Gastrocnemius medialis (tissue), 4 donors: ENCODE measurements around the gene CPXM1. TPM values are rescaled to one million over a fixed set of nuclear protein-coding genes. Genes with fewer than 3 reads are reported as not detected.

Experiments used
- ATAC-seq, 2 donors: fragments of 150-250 bp; one replicate each; pipeline ENCODE4 v1.9.1; 2016
- DNase-seq, 2 donors: peaks; one replicate each; pipeline ENCODE4 v3.0.0-alpha.2; 2019
- H3K27ac ChIP-seq, 4 donors: fragments of 200-600 bp; sonication (generic); 1 replicate in 1 of 4; 2 replicates in 3 of 4; pipeline ENCODE4 v1.5.1; 2016 to 2018; ENCODE audit warnings: mild to moderate bottlenecking in 2 of 4, moderate library complexity in 1 of 4
- H3K27me3 ChIP-seq, 3 donors: fragments of 200-600 bp; sonication (generic) in 2 of 3; 1 replicate in 1 of 3; 2 replicates in 2 of 3; pipeline versions ENCODE4 v1.5.1 to v1.6.0; 2016 to 2019; ENCODE audit warnings: mild to moderate bottlenecking in 1 of 3, moderate library complexity in 1 of 3
- H3K36me3 ChIP-seq, 2 donors: fragments of 200-600 bp; sonication (generic) in 1 of 2; one replicate each; pipeline ENCODE4 v1.5.1; 2017 to 2018
- H3K4me1 ChIP-seq, 2 donors: fragments of 200-600 bp; sonication (generic) in 1 of 2; one replicate each; pipeline ENCODE4 v1.5.1; 2016 to 2017; ENCODE audit warnings: mild to moderate bottlenecking in 2 of 2
- H3K4me3 ChIP-seq, 4 donors: fragments of 200-600 bp; sonication (generic) in 3 of 4; 1 replicate in 1 of 4; 2 replicates in 3 of 4; pipeline ENCODE4 v1.5.1; 2016 to 2019; ENCODE audit warnings: mild to moderate bottlenecking in 2 of 4
- H3K9me3 ChIP-seq, 3 donors: fragments of 200-600 bp; sonication (generic) in 2 of 3; 1 replicate in 1 of 3; 2 replicates in 2 of 3; pipeline ENCODE4 v1.5.1; 2016 to 2019
- CTCF ChIP-seq, 5 experiments: fragments of 450-650 bp in 3 of 5; fragments of 200-600 bp in 2 of 5; sonication (generic) in 2 of 5; IDR thresholded peaks in 4 of 5; conservative IDR thresholded peaks in 1 of 5; 1 replicate in 4 of 5; 2 replicates in 1 of 5; pipeline ENCODE4 v1.5.1; 2016 to 2019; ENCODE audit warnings: antibody characterized with exemption in 5 of 5, mild to moderate bottlenecking in 3 of 5, moderate library complexity in 3 of 5
- POLR2A ChIP-seq, 2 donors: fragments of 450-650 bp; IDR thresholded peaks; one replicate each; pipeline ENCODE4 v1.6.1; 2017; ENCODE audit warnings: antibody characterized with exemption in 2 of 2, mild to moderate bottlenecking in 2 of 2, moderate library complexity in 2 of 2
- in situ Hi-C, 4 donors: fragments of 200-750 bp; cut with MboI; loops; one replicate each; pipeline versions ENCODE4 v1.15.0 to v1.8.0; 2017; ENCODE audit warnings: low sequenced_read_pairs in 4 of 4
- intact Hi-C: fragments of 100-400 bp; cut with DNase I; formaldehyde crosslinking; loops from one replicate; pipeline ENCODE4 v1.15.1; 2023; ENCODE audit warnings: low total_unique reads
- total RNA-seq, 4 donors: library from RNA; depleted of rRNA; stranded (reverse); fragments of >200 nt; gene quantifications; one replicate each; pipeline versions ENCODE4 v1.1.0 to v1.2.3, GENCODE V29; 2016

CPXM1 gene
- total RNA-seq, 4 donors from 2014 or later = 0.46 to 1.6 (median 0.81) TPM; not detected in 1

- intact Hi-C loops = no loop called here
- no peak for ATAC-seq
- Histone ChIP-seq H3K4me1 (peaks cover 0 to 5% of the 10 kb centered on the region in 2 donors), H3K36me3 (no peaks in the 10 kb centered on the region), H3K9me3 (no peaks in the 10 kb centered on the region), H3K4me3 (no peak overlapping the region), H3K27me3 (peaks cover 22 to 33% (median 25%) of the 10 kb centered on the region in 3 donors), H3K27ac (no peak overlapping the region)
- TF ChIP-seq CTCF (IDR thresholded peaks at IDR 0.05 in 4 of 5, conservative IDR thresholded peaks at IDR 0.05 in 1 of 5) (no peak), POLR2A (IDR thresholded peaks at IDR 0.05) (no peak)
- in situ Hi-C loops = no loop called here
- DNase-seq = no peak
These were observed 5.5 kb downstream of the CPXM1 start for GRCh38 chr20:2794866-2795447.

GRCh38 chr20:2794202-2794748, 6.2 kb downstream of the CPXM1 start:
- in situ Hi-C loops = no loop called here
- H3K27me3 ChIP-seq = peaks cover 15 to 28% (median 19%) of the 10 kb centered on the region in 3 donors

GRCh38 chr20:2793471-2793870, 7.0 kb downstream of the CPXM1 start:
- intact Hi-C loops (no loop called here), in situ Hi-C loops (no loop called here)
- TF ChIP-seq POLR2A (IDR thresholded peaks at IDR 0.05) (no peak), CTCF (IDR thresholded peaks at IDR 0.05 in 4 of 5, conservative IDR thresholded peaks at IDR 0.05 in 1 of 5) (no peak)
- Histone ChIP-seq H3K4me3 (no peak overlapping the region), H3K27ac (no peak overlapping the region), H3K9me3 (no peaks in the 10 kb centered on the region), H3K36me3 (no peaks in the 10 kb centered on the region), H3K4me1 (no peaks in the 10 kb centered on the region), H3K27me3 (peaks cover 8 to 20% (median 13%) of the 10 kb centered on the region in 3 donors)
- ATAC-seq (no peak), DNase-seq (no peak)

More at GRCh38 chr20:2794202-2794748, 6.2 kb downstream of the CPXM1 start:
- Histone ChIP-seq H3K36me3 (no peaks in the 10 kb centered on the region), H3K4me1 (no peaks in the 10 kb centered on the region), H3K27ac (no peak overlapping the region), H3K4me3 (no peak overlapping the region), H3K9me3 (no peaks in the 10 kb centered on the region)
- DNase-seq (no peak), ATAC-seq (no peak)
- no peak for TF ChIP-seq POLR2A (IDR thresholded peaks at IDR 0.05)
- no peak for TF ChIP-seq CTCF (IDR thresholded peaks at IDR 0.05 in 4 of 5, conservative IDR thresholded peaks at IDR 0.05 in 1 of 5)
- intact Hi-C loops = no loop called here

GRCh38 chr20:2783908-2784566, 16.4 kb downstream of the CPXM1 start:
- TF ChIP-seq POLR2A (IDR thresholded peaks at IDR 0.05) (no peak), CTCF (IDR thresholded peaks at IDR 0.05 in 4 of 5, conservative IDR thresholded peaks at IDR 0.05 in 1 of 5) (no peak)
- H3K27me3 ChIP-seq = peaks cover 0 to 2% (median 0%) of the 10 kb centered on the region in 3 donors
- in situ Hi-C loops = no loop called here

More at GRCh38 chr20:2783908-2784566, 16.4 kb downstream of the CPXM1 start:
- DNase-seq (no peak), ATAC-seq (no peak)
- Histone ChIP-seq H3K9me3 (no peaks in the 10 kb centered on the region), H3K4me1 (no peaks in the 10 kb centered on the region), H3K27ac (no peak overlapping the region), H3K4me3 (no peak overlapping the region), H3K36me3 (no peaks in the 10 kb centered on the region)
- intact Hi-C loops = no loop called here
